OCI-LY1 (cell line): ENCODE results near the gene ADGRB2.

Experiments
- EZH2 ChIP-seq: fragments of 200-600 bp; sonication (generic), shearing (Covaris generic); IDR thresholded peaks from 2 replicates; pipeline ENCODE4 v1.8.0; 2017; ENCODE audit warnings: borderline replicate concordance, mixed run types, mild to moderate bottlenecking, antibody characterized with exemption, low read length, moderate library complexity, mixed read lengths
- TF ChIP-seq, protein P1 (sequence below): fragments of 200-600 bp; sonication (generic), shearing (Covaris generic); IDR thresholded peaks from 2 replicates; pipeline ENCODE4 v1.5.1; 2017; ENCODE audit warnings: mild to moderate bottlenecking, antibody characterized with exemption, low read length, moderate library complexity, mixed read lengths

DNA sequence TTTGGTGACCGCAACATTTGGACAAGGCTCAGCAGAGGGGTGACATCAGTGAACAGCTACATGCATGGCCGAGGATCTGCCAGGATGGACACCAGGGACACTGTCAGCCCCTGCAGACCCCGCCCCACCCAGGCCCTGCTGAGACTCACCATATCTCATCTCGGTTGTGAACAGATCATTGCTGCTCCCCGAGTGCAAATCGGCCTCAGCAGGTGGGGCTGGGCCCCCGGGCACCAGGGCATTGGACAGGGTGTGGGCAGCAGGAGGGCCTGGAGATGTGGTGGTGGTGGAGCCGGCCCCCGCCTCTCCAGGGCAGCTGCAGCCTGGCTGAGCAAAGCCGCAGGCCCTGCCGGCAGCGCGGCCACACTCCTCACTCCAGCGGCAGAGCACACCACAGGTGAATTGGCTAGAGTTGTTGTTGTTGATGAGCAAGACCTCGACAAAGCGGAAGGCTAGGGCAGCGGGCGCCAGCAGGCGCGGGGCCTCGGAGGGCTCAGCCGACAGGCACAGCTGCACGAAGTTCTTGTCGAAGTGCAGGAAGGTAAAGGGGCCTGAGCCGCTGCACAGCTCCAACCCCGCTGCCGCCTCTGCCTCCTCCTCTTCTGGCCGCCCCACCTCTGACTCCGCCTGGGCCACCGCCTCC, 8.2 kb downstream of the ADGRB2 start:
- TF ChIP-seq, protein P1, sequence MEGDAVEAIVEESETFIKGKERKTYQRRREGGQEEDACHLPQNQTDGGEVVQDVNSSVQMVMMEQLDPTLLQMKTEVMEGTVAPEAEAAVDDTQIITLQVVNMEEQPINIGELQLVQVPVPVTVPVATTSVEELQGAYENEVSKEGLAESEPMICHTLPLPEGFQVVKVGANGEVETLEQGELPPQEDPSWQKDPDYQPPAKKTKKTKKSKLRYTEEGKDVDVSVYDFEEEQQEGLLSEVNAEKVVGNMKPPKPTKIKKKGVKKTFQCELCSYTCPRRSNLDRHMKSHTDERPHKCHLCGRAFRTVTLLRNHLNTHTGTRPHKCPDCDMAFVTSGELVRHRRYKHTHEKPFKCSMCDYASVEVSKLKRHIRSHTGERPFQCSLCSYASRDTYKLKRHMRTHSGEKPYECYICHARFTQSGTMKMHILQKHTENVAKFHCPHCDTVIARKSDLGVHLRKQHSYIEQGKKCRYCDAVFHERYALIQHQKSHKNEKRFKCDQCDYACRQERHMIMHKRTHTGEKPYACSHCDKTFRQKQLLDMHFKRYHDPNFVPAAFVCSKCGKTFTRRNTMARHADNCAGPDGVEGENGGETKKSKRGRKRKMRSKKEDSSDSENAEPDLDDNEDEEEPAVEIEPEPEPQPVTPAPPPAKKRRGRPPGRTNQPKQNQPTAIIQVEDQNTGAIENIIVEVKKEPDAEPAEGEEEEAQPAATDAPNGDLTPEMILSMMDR, result no peak
- TF ChIP-seq EZH2, result no peak
